ENCODE measurements around the gene TMED3.
"Not testable (repeated sequence)": the region's sequence is repeated elsewhere in the genome, so short reads cannot be mapped to it uniquely, and the experiment has no call there.

GRCh38 chr15:79319973-79320372 lies 9.1 kb downstream of the TMED3 start:
- not testable (repeated sequence) for TF ChIP-seq ELF1 (IDR thresholded peaks at IDR 0.05; ENCODE audit: borderline replicate concordance, low read depth); POLR2A (IDR thresholded peaks at IDR 0.05; ENCODE audit: borderline replicate concordance, extremely low read depth, insufficient read depth, insufficient read length); SIN3A (IDR thresholded peaks at IDR 0.05; ENCODE audit: low read depth); EZH2 (IDR thresholded peaks at IDR 0.05); SP1 (IDR thresholded peaks at IDR 0.05; ENCODE audit: low read depth); EZH2phosphoT487 (IDR thresholded peaks at IDR 0.05; ENCODE audit: borderline replicate concordance); POLR2AphosphoS5 (IDR thresholded peaks at IDR 0.05; ENCODE audit: low read depth, low read length); RAD21 (IDR thresholded peaks at IDR 0.05; ENCODE audit: low read depth)
- TF ChIP-seq, protein P1, sequence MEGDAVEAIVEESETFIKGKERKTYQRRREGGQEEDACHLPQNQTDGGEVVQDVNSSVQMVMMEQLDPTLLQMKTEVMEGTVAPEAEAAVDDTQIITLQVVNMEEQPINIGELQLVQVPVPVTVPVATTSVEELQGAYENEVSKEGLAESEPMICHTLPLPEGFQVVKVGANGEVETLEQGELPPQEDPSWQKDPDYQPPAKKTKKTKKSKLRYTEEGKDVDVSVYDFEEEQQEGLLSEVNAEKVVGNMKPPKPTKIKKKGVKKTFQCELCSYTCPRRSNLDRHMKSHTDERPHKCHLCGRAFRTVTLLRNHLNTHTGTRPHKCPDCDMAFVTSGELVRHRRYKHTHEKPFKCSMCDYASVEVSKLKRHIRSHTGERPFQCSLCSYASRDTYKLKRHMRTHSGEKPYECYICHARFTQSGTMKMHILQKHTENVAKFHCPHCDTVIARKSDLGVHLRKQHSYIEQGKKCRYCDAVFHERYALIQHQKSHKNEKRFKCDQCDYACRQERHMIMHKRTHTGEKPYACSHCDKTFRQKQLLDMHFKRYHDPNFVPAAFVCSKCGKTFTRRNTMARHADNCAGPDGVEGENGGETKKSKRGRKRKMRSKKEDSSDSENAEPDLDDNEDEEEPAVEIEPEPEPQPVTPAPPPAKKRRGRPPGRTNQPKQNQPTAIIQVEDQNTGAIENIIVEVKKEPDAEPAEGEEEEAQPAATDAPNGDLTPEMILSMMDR (IDR thresholded peaks at IDR 0.05 in 2 of 3, conservative IDR thresholded peaks at IDR 0.05 in 1 of 3; ENCODE audit: borderline replicate concordance in 1 of 3, insufficient read depth in 1 of 3, low read depth in 2 of 3, low read length in 2 of 3): peak in 1 of 3 experiments; percentile 8; a peak in 1 of 6 replicates
- TF ChIP-seq, protein P2, sequence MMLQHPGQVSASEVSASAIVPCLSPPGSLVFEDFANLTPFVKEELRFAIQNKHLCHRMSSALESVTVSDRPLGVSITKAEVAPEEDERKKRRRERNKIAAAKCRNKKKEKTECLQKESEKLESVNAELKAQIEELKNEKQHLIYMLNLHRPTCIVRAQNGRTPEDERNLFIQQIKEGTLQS (IDR thresholded peaks at IDR 0.05): not testable (repeated sequence)
